HEK293 (cell line): ENCODE results near the gene ARL8B.

Experiments used
- ATF2 ChIP-seq: fragments of 450-650 bp; formaldehyde crosslinking; IDR thresholded peaks from 2 replicates; pipeline ENCODE4 v1.5.1; 2016; ENCODE audit warnings: missing biosample characterization, missing genetic modification characterization, low read depth
- BCL11B ChIP-seq: fragments of 450-650 bp; formaldehyde crosslinking; IDR thresholded peaks from 2 replicates; pipeline ENCODE4 v1.5.1; 2016; ENCODE audit warnings: low read depth, missing biosample characterization, missing genetic modification characterization
- GFI1B ChIP-seq: fragments of 450-650 bp; formaldehyde crosslinking; IDR thresholded peaks from 2 replicates; pipeline ENCODE4 v1.5.1; 2016; ENCODE audit warnings: missing biosample characterization, missing genetic modification characterization
- GLIS2 ChIP-seq: fragments of 450-650 bp; formaldehyde crosslinking; IDR thresholded peaks from 2 replicates; pipeline ENCODE4 v1.5.1; 2016; ENCODE audit warnings: missing biosample characterization, missing genetic modification characterization
- INSM2 ChIP-seq: fragments of 450-650 bp; formaldehyde crosslinking; IDR thresholded peaks from 2 replicates; pipeline ENCODE4 v1.5.1; 2016; ENCODE audit warnings: missing biosample characterization, missing genetic modification characterization
- KLF17 ChIP-seq: fragments of 450-650 bp; formaldehyde crosslinking; IDR thresholded peaks from 2 replicates; pipeline ENCODE4 v1.5.1; 2016; ENCODE audit warnings: missing biosample characterization, missing genetic modification characterization
- MYNN ChIP-seq: fragments of 450-650 bp; formaldehyde crosslinking; IDR thresholded peaks from 2 replicates; pipeline ENCODE4 v1.5.1; 2016; ENCODE audit warnings: missing biosample characterization, missing genetic modification characterization, borderline replicate concordance
- PBX3 ChIP-seq: sonication (generic); formaldehyde crosslinking; IDR thresholded peaks from 2 replicates; pipeline ENCODE4 v1.8.1; 2022; ENCODE audit warnings: mild to moderate bottlenecking, moderate library complexity, missing genetic modification reagents
- WT1 ChIP-seq: fragments of 450-650 bp; formaldehyde crosslinking; IDR thresholded peaks from 2 replicates; pipeline ENCODE4 v1.5.1; 2016; ENCODE audit warnings: missing biosample characterization, missing genetic modification characterization
- YY1 ChIP-seq: fragments of 450-650 bp; formaldehyde crosslinking; IDR thresholded peaks from 2 replicates; pipeline ENCODE4 v1.5.1; 2018; ENCODE audit warnings: missing biosample characterization, missing genetic modification characterization
- YY2 ChIP-seq: fragments of 450-650 bp; formaldehyde crosslinking; IDR thresholded peaks from 2 replicates; pipeline ENCODE4 v1.5.1; 2016; ENCODE audit warnings: missing biosample characterization, missing genetic modification characterization
- ZBTB1 ChIP-seq: fragments of 450-650 bp; formaldehyde crosslinking; IDR thresholded peaks from 2 replicates; pipeline ENCODE4 v1.5.1; 2016; ENCODE audit warnings: missing biosample characterization, missing genetic modification characterization
- ZEB2 ChIP-seq: fragments of 450-650 bp; formaldehyde crosslinking; IDR thresholded peaks from 2 replicates; pipeline ENCODE4 v1.5.1; 2016; ENCODE audit warnings: missing biosample characterization, missing genetic modification characterization
- ZNF146 ChIP-seq: fragments of 450-650 bp; formaldehyde crosslinking; IDR thresholded peaks from 2 replicates; pipeline ENCODE4 v1.5.1; 2016; ENCODE audit warnings: missing biosample characterization, missing genetic modification characterization
- ZNF16 ChIP-seq: fragments of 450-650 bp; formaldehyde crosslinking; IDR thresholded peaks from 2 replicates; pipeline ENCODE4 v1.5.1; 2016; ENCODE audit warnings: low read depth, missing biosample characterization, missing genetic modification characterization
- ZNF18 ChIP-seq: fragments of 450-650 bp; formaldehyde crosslinking; IDR thresholded peaks from 2 replicates; pipeline ENCODE4 v1.5.1; 2016; ENCODE audit warnings: missing biosample characterization, missing genetic modification characterization
- ZNF2 ChIP-seq: fragments of 450-650 bp; formaldehyde crosslinking; IDR thresholded peaks from 2 replicates; pipeline ENCODE4 v1.5.1; 2016; ENCODE audit warnings: missing biosample characterization, missing genetic modification characterization
- ZNF211 ChIP-seq: fragments of 450-650 bp; formaldehyde crosslinking; IDR thresholded peaks from 2 replicates; pipeline ENCODE4 v1.5.1; 2016; ENCODE audit warnings: low read depth, missing biosample characterization, missing genetic modification characterization
- ZNF214 ChIP-seq: fragments of 450-650 bp; formaldehyde crosslinking; IDR thresholded peaks from 2 replicates; pipeline ENCODE4 v1.5.1; 2017; ENCODE audit warnings: missing biosample characterization, mild to moderate bottlenecking, missing genetic modification characterization, borderline replicate concordance
- ZNF23 ChIP-seq: fragments of 450-650 bp; formaldehyde crosslinking; IDR thresholded peaks from 2 replicates; pipeline ENCODE4 v1.5.1; 2016; ENCODE audit warnings: missing biosample characterization, missing genetic modification characterization, borderline replicate concordance
- ZNF292 ChIP-seq: fragments of 450-650 bp; formaldehyde crosslinking; IDR thresholded peaks from 2 replicates; pipeline ENCODE4 v1.5.1; 2016; ENCODE audit warnings: low read depth, missing biosample characterization, missing genetic modification characterization, borderline replicate concordance
- ZNF324 ChIP-seq: fragments of 450-650 bp; formaldehyde crosslinking; IDR thresholded peaks from 2 replicates; pipeline ENCODE4 v1.5.1; 2016; ENCODE audit warnings: missing biosample characterization, missing genetic modification characterization
- ZNF335 ChIP-seq: fragments of 450-650 bp; formaldehyde crosslinking; conservative IDR thresholded peaks from 2 replicates; pipeline ENCODE4 v1.5.1; 2016; ENCODE audit warnings: missing biosample characterization, missing genetic modification characterization
- ZNF354C ChIP-seq: fragments of 450-650 bp; formaldehyde crosslinking; IDR thresholded peaks from 2 replicates; pipeline ENCODE4 v1.5.1; 2016; ENCODE audit warnings: missing biosample characterization, missing genetic modification characterization, low read depth, borderline replicate concordance
- ZNF391 ChIP-seq: fragments of 450-650 bp; formaldehyde crosslinking; IDR thresholded peaks from 2 replicates; pipeline ENCODE4 v1.5.1; 2016; ENCODE audit warnings: low read depth, missing biosample characterization, missing genetic modification characterization, borderline replicate concordance
- ZNF514 ChIP-seq: fragments of 450-650 bp; formaldehyde crosslinking; IDR thresholded peaks from 2 replicates; pipeline ENCODE4 v1.5.1; 2016; ENCODE audit warnings: missing biosample characterization, missing genetic modification characterization
- ZNF555 ChIP-seq: fragments of 450-650 bp; formaldehyde crosslinking; conservative IDR thresholded peaks from 2 replicates; pipeline ENCODE4 v1.5.1; 2017; ENCODE audit warnings: missing biosample characterization, mild to moderate bottlenecking, missing genetic modification characterization, inconsistent platforms
- ZNF560 ChIP-seq: fragments of 450-650 bp; formaldehyde crosslinking; IDR thresholded peaks from 2 replicates; pipeline ENCODE4 v1.5.1; 2017; ENCODE audit warnings: missing biosample characterization, missing genetic modification characterization, borderline replicate concordance
- ZNF654 ChIP-seq: fragments of 450-650 bp; formaldehyde crosslinking; IDR thresholded peaks from 2 replicates; pipeline ENCODE4 v1.5.1; 2016; ENCODE audit warnings: low read depth, missing biosample characterization, missing genetic modification characterization
- ZNF660 ChIP-seq: fragments of 450-650 bp; IDR thresholded peaks from 2 replicates; pipeline ENCODE4 v1.5.1; 2018; ENCODE audit warnings: missing biosample characterization, mild to moderate bottlenecking, missing genetic modification characterization
- ZNF701 ChIP-seq: fragments of 450-650 bp; formaldehyde crosslinking; IDR thresholded peaks from 2 replicates; pipeline ENCODE4 v1.5.1; 2016; ENCODE audit warnings: missing biosample characterization, missing genetic modification characterization
- ZNF791 ChIP-seq: fragments of 450-650 bp; formaldehyde crosslinking; IDR thresholded peaks from 2 replicates; pipeline ENCODE4 v1.5.1; 2016; ENCODE audit warnings: missing biosample characterization, missing genetic modification characterization
- ZNF792 ChIP-seq: fragments of 450-650 bp; formaldehyde crosslinking; IDR thresholded peaks from 2 replicates; pipeline ENCODE4 v1.5.1; 2016; ENCODE audit warnings: missing biosample characterization, missing genetic modification characterization
- ZSCAN23 ChIP-seq: fragments of 450-650 bp; formaldehyde crosslinking; IDR thresholded peaks from 2 replicates; pipeline ENCODE4 v1.5.1; 2016; ENCODE audit warnings: missing biosample characterization, missing genetic modification characterization
- ZSCAN30 ChIP-seq: fragments of 450-650 bp; IDR thresholded peaks from 2 replicates; pipeline ENCODE4 v1.5.1; 2018; ENCODE audit warnings: missing biosample characterization, mild to moderate bottlenecking, missing genetic modification characterization, moderate library complexity

The ARL8B gene

GRCh38 chr3:5122030-5122740 is at the start of gene ARL8B (continued):
- TF ChIP-seq PBX3 (CRISPR knock-in tag) = peak; percentile 72; the same call in 1 of the 2 replicates
- TF ChIP-seq ZNF654 (tag by site-specific recombination) = peak; percentile 14; the same call in 1 of the 2 replicates
- TF ChIP-seq ZNF560 = peak; percentile 88; the same call in 1 of the 2 replicates
- no peak for TF ChIP-seq ZNF514 (tag by site-specific recombination)
- TF ChIP-seq ZNF791 (tag by site-specific recombination) = no peak
- TF ChIP-seq ZNF792 (tag by site-specific recombination) = no peak
- TF ChIP-seq ZNF335 = peak; percentile 97
- no peak for TF ChIP-seq MYNN (tag by site-specific recombination)
- no peak for TF ChIP-seq ZNF292 (tag by site-specific recombination)
- no peak for TF ChIP-seq ZNF701 (tag by site-specific recombination)
- TF ChIP-seq ZNF16 (tag by site-specific recombination) = no peak
- TF ChIP-seq ZNF23 (tag by site-specific recombination) = no peak
- TF ChIP-seq INSM2 (tag by site-specific recombination) = peak; percentile 63; the same call in 1 of the 2 replicates
- TF ChIP-seq ATF2 (tag by site-specific recombination) = no peak
- TF ChIP-seq ZNF18 (tag by site-specific recombination) = no peak; the same call in 1 of the 2 replicates
- TF ChIP-seq KLF17 (tag by site-specific recombination) = peak; percentile 90
- TF ChIP-seq ZSCAN30 (tag by site-specific recombination) = peak; percentile 94
- peak; percentile 85 for TF ChIP-seq YY1 (tag by site-specific recombination)
- TF ChIP-seq ZNF2 (tag by site-specific recombination) = peak; percentile 59; the same call in 1 of the 2 replicates
- peak; percentile 80; the same call in 1 of the 2 replicates for TF ChIP-seq ZNF391 (tag by site-specific recombination)
- TF ChIP-seq ZEB2 (tag by site-specific recombination) = peak; percentile 60
- TF ChIP-seq GLIS2 (tag by site-specific recombination) = peak; percentile 88
- TF ChIP-seq ZNF324 (tag by site-specific recombination) = 0 out of 2 replicates have a peak, but pooled peaks have one; percentile 24
- no peak for TF ChIP-seq BCL11B (tag by site-specific recombination)
- no peak for TF ChIP-seq GFI1B (tag by site-specific recombination)
- TF ChIP-seq ZNF354C = no peak
- TF ChIP-seq ZNF146 (tag by site-specific recombination) = peak; percentile 31; the same call in 1 of the 2 replicates
- TF ChIP-seq ZBTB1 = no peak
- TF ChIP-seq ZNF660 (tag by site-specific recombination) = peak; percentile 96
- TF ChIP-seq ZNF555 (tag by site-specific recombination) = no peak
- TF ChIP-seq YY2 (tag by site-specific recombination) = peak; percentile 85
- no peak for TF ChIP-seq ZSCAN23 (tag by site-specific recombination)
- TF ChIP-seq ZNF214 (tag by site-specific recombination) = no peak
- TF ChIP-seq ZNF211 (tag by site-specific recombination) = no peak
- TF ChIP-seq WT1 (tag by site-specific recombination) = peak; percentile 59
